K562 (cell line): ENCODE data around the gene ZBTB22. TPM values are rescaled to one million over a fixed set of nuclear protein-coding genes. Genes with fewer than 3 reads are reported as not detected.
A peak's percentile ranks its signal among the peaks of the same experiment; 100 is the strongest.

ENCODE experiments used
- CHAMP1 ChIP-seq: fragments of 450-650 bp; IDR thresholded peaks from 2 replicates; pipeline ENCODE4 v1.6.1; 2016; ENCODE audit warnings: mild to moderate bottlenecking
- CREB1 ChIP-seq, 2 experiments: sonication (generic) in 1 of 2; formaldehyde crosslinking in 1 of 2; IDR thresholded peaks; 2 replicates each; pipeline versions ENCODE4 v1.6.1 to v1.8.0; 2012 to 2022; ENCODE audit warnings: inconsistent platforms in 1 of 2, mild to moderate bottlenecking in 1 of 2, missing genetic modification reagents in 1 of 2, moderate library complexity in 1 of 2
- ETV5 ChIP-seq: sonication (generic); formaldehyde crosslinking; IDR thresholded peaks from 2 replicates; pipeline ENCODE4 v1.4.0; 2020; ENCODE audit warnings: low read depth, mild to moderate bottlenecking, missing genetic modification reagents
- ETV6 ChIP-seq, 3 experiments: fragments of 150-350 bp in 1 of 3; sonication (generic) in 1 of 3; formaldehyde crosslinking in 1 of 3; IDR thresholded peaks; 2 replicates each; pipeline versions ENCODE4 v1.6.1 to v1.8.0; 2014 to 2022; ENCODE audit warnings: borderline replicate concordance in 2 of 3, low read depth in 2 of 3, antibody characterized with exemption in 1 of 3, low read length in 1 of 3, mild to moderate bottlenecking in 1 of 3, missing genetic modification reagents in 1 of 3
- FIP1L1 ChIP-seq: fragments of 200-400 bp; formaldehyde crosslinking; IDR thresholded peaks from 2 replicates; pipeline ENCODE4 v1.6.1; 2018; ENCODE audit warnings: mild to moderate bottlenecking, low read depth, low read length; ENCODE audit not compliant: poor library complexity, severe bottlenecking
- HDAC8 ChIP-seq: fragments of 450-650 bp; IDR thresholded peaks from 2 replicates; pipeline ENCODE4 v1.6.1; 2016; ENCODE audit warnings: mild to moderate bottlenecking, missing genetic modification characterization, moderate library complexity, missing compliant biosample characterization
- ID3 ChIP-seq, 2 experiments: fragments of 250-450 bp in 1 of 2; fragments of 450-650 bp in 1 of 2; sonication (Bioruptor Pico) in 1 of 2; IDR thresholded peaks; 2 replicates each; pipeline versions ENCODE4 v1.6.1 to v1.8.0; 2016 to 2021; ENCODE audit warnings: mild to moderate bottlenecking in 2 of 2, moderate library complexity in 2 of 2, missing compliant biosample characterization in 1 of 2, missing genetic modification characterization in 1 of 2
- NEUROD1 ChIP-seq: fragments of 150-350 bp; IDR thresholded peaks from 2 replicates; pipeline ENCODE4 v1.6.1; 2014; ENCODE audit warnings: borderline replicate concordance, low read length, low read depth; ENCODE audit not compliant: partially characterized antibody
- PHF21A ChIP-seq: fragments of 450-650 bp; IDR thresholded peaks from 2 replicates; pipeline ENCODE4 v1.6.1; 2017; ENCODE audit warnings: low read depth, borderline replicate concordance
- YY1 ChIP-seq, 3 experiments: IDR thresholded peaks; 2 replicates each; pipeline ENCODE4 v1.6.1; 2011; ENCODE audit warnings: low read length in 2 of 3, mild to moderate bottlenecking in 2 of 3, moderate library complexity in 2 of 3, borderline replicate concordance in 1 of 3, control low read depth in 1 of 3, low read depth in 1 of 3; ENCODE audit not compliant: insufficient read depth in 3 of 3, insufficient replicate concordance in 2 of 3, control insufficient read depth in 1 of 3, insufficient read length in 1 of 3; ENCODE audit errors: extremely low read depth in 1 of 3
- ZFP1 ChIP-seq: fragments of 450-650 bp; formaldehyde crosslinking; IDR thresholded peaks from 2 replicates; pipeline ENCODE4 v1.4.0; 2020; ENCODE audit warnings: mild to moderate bottlenecking, mixed read lengths
- polyA plus RNA-seq, 8 experiments: library from polyadenylated mRNA; depleted of rRNA in 4 of 8; stranded (reverse) in 5 of 8; unstranded in 3 of 8; fragments of >200 nt; fragmentation: Nextera tagmentation in 2 of 8; fragmentation: Illumina TruSeq in 1 of 8; extraction: Ambion mirVana in 2 of 8; extraction: Trizol in 1 of 8; gene quantifications; 2 replicates each; pipeline versions ENCODE4 v1.2.1 to v1.2.3, GENCODE V29; 2011 to 2014; ENCODE audit warnings: inconsistent platforms in 1 of 8, missing spikeins in 1 of 8
- total RNA-seq, 7 experiments: library from RNA; depleted of rRNA in 6 of 7; stranded (reverse); fragments of >200 nt in 6 of 7; fragmentation: Illumina TruSeq in 2 of 7; extraction: Trizol in 2 of 7; gene quantifications; 2 replicates each; pipeline versions ENCODE4 v1.2.1 to v1.2.3, GENCODE V29; 2011 to 2021; ENCODE audit warnings: low replicate concordance in 1 of 7
- TF ChIP-seq, protein P1 (sequence below): fragments of 450-650 bp; IDR thresholded peaks from 2 replicates; pipeline ENCODE4 v1.7.0; 2016; ENCODE audit warnings: borderline replicate concordance
- TF ChIP-seq, protein P2 (sequence below): sonication (generic); formaldehyde crosslinking; IDR thresholded peaks from 2 replicates; pipeline ENCODE4 v1.8.1; 2023; ENCODE audit warnings: mild to moderate bottlenecking, missing genetic modification reagents

The ZBTB22 gene
- total and polyA plus RNA-seq, 9 of the 15 experiments (the other 6 are each of a cell fraction or from before 2014, with no cell fraction given), result 0.21 to 11.9 (median 7.1) TPM

DNA sequence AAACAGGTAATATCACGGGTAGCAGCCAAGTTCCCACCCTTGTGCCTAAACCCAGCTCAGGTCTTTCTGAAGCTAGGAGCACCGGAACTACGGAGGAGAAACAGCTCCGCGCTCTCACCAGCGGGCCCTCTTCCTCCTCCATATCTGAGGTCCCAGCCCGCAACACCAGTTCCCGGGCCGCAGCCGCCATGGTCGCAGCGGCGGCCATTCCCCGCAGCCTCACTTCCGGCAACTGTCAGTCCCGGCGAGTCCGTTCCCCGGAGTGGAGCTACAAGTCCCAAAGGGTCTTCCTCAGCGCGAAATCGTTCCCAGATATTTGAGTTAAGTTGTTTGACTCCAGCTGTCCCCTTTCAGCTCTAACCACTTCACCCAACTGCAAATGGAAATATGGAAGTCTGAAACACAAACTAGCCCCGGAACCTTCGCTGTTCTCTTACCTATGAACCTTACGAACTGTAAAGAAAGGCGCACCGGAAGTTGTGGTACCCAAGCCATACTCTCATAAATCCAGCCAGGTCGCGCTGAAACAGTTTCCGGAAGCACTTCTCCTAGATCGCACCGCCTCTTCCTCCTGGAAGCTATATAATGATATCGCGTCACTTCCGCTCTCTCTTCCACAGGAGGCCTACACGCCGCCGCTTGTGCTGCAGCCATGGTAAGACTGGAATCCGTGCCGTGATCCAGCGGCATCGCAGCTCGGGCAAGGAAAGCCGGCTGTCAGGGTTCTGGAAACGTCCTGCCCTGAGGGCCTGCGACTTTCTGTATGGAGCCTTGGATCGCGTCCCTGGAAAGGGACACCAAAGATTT, 45.9 kb downstream of the ZBTB22 start, which contains the start of the genes RPS18 and VPS52 (continued):
- TF ChIP-seq CHAMP1 (peak; percentile 13; the same call in 1 of the 2 replicates), NEUROD1 (peak; percentile 69), ID3 (CRISPR knock-in tag; IDR thresholded peaks at IDR 0.05) (no peak), ID3 (tag; IDR thresholded peaks at IDR 0.05) (peak; percentile 80), YY1 (IDR thresholded peaks at IDR 0.05; ENCODE audit: borderline replicate concordance in 1 of 3, control insufficient read depth in 1 of 3, extremely low read depth in 1 of 3, insufficient read depth in 3 of 3, insufficient read length in 1 of 3, insufficient replicate concordance in 2 of 3, low read depth in 1 of 3, low read length in 2 of 3) (peak; percentile 97 to 98 (median 97)), FIP1L1 (peak; percentile 60), ZFP1 (CRISPR knock-in tag) (peak; percentile 54; the same call in 1 of the 2 replicates), ETV5 (CRISPR knock-in tag) (peak; percentile 85), ETV6 (IDR thresholded peaks at IDR 0.05; ENCODE audit: borderline replicate concordance in 1 of 2, low read depth in 2 of 2, low read length in 1 of 2) (peak; percentile 39 to 71; a peak in 2 of 4 replicates), ETV6 (CRISPR knock-in tag; IDR thresholded peaks at IDR 0.05; ENCODE audit: borderline replicate concordance) (peak; percentile 92), CREB1 (IDR thresholded peaks at IDR 0.05) (peak; percentile 91), CREB1 (CRISPR knock-in tag; IDR thresholded peaks at IDR 0.05) (peak; percentile 92), PHF21A (peak; percentile 8; the same call in 1 of the 2 replicates), HDAC8 (tag) (peak; percentile 81)
- TF ChIP-seq, protein P1, sequence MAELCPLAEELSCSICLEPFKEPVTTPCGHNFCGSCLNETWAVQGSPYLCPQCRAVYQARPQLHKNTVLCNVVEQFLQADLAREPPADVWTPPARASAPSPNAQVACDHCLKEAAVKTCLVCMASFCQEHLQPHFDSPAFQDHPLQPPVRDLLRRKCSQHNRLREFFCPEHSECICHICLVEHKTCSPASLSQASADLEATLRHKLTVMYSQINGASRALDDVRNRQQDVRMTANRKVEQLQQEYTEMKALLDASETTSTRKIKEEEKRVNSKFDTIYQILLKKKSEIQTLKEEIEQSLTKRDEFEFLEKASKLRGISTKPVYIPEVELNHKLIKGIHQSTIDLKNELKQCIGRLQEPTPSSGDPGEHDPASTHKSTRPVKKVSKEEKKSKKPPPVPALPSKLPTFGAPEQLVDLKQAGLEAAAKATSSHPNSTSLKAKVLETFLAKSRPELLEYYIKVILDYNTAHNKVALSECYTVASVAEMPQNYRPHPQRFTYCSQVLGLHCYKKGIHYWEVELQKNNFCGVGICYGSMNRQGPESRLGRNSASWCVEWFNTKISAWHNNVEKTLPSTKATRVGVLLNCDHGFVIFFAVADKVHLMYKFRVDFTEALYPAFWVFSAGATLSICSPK, result 0 out of 2 replicates have a peak, but pooled peaks have one; percentile 24
- TF ChIP-seq, protein P2, sequence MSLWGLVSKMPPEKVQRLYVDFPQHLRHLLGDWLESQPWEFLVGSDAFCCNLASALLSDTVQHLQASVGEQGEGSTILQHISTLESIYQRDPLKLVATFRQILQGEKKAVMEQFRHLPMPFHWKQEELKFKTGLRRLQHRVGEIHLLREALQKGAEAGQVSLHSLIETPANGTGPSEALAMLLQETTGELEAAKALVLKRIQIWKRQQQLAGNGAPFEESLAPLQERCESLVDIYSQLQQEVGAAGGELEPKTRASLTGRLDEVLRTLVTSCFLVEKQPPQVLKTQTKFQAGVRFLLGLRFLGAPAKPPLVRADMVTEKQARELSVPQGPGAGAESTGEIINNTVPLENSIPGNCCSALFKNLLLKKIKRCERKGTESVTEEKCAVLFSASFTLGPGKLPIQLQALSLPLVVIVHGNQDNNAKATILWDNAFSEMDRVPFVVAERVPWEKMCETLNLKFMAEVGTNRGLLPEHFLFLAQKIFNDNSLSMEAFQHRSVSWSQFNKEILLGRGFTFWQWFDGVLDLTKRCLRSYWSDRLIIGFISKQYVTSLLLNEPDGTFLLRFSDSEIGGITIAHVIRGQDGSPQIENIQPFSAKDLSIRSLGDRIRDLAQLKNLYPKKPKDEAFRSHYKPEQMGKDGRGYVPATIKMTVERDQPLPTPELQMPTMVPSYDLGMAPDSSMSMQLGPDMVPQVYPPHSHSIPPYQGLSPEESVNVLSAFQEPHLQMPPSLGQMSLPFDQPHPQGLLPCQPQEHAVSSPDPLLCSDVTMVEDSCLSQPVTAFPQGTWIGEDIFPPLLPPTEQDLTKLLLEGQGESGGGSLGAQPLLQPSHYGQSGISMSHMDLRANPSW (CRISPR knock-in tag), result peak; percentile 95
